Mucosa of descending colon (tissue), 3 donors: ENCODE results near the gene CLDN4. TPM values are rescaled to one million over a fixed set of nuclear protein-coding genes. Genes with fewer than 3 reads are reported as not detected.
"Not testable (repeated sequence)": the region's sequence is repeated elsewhere in the genome, so short reads cannot be mapped to it uniquely, and the experiment has no call there.

Experiments used
- ATAC-seq: fragments of 200-7000 bp; cut with Tn5 transposase; one replicate; pipeline ENCODE4 v1.9.1; 2020; ENCODE audit warnings: mild to moderate bottlenecking, moderate library complexity
- DNase-seq, 3 donors: peaks; one replicate each; pipeline ENCODE4 v3.0.0-alpha.2; 2020
- H3K36me3 ChIP-seq: fragments of 200-600 bp; one replicate; pipeline ENCODE4 v1.8.0; 2021; ENCODE audit warnings: low read depth, mild to moderate bottlenecking
- H3K4me1 ChIP-seq: fragments of 200-600 bp; one replicate; pipeline ENCODE4 v1.8.0; 2021; ENCODE audit warnings: low read depth, mild to moderate bottlenecking
- H3K4me3 ChIP-seq: fragments of 200-600 bp; one replicate; pipeline ENCODE4 v1.8.0; 2021; ENCODE audit warnings: mild to moderate bottlenecking
- H3K9me3 ChIP-seq: fragments of 200-600 bp; one replicate; pipeline ENCODE4 v1.8.0; 2021; ENCODE audit warnings: mild to moderate bottlenecking
- intact Hi-C, 2 donors: fragments of 100-400 bp; cut with DNase I in 1 of 2; cut with micrococcal nuclease in 1 of 2; formaldehyde crosslinking; loops; one replicate each; pipeline versions ENCODE4 v1.11.0 to v1.11.1; 2022; cut with DNase I, micrococcal nuclease
- total RNA-seq, 3 donors: library from RNA; stranded (reverse); fragmentation: NEBNext Ultra II Directional in 2 of 3; extraction: Animal tissue kit (Norgen Biotek cat#: 25700) in 2 of 3; gene quantifications; one replicate each; pipeline versions ENCODE4 v1.2.1 to v1.2.4, GENCODE V29; 2021 to 2023
- TF ChIP-seq, protein P1 (sequence below): fragments of 200-600 bp; IDR thresholded peaks from one replicate; pipeline ENCODE4 v1.8.0; 2022; ENCODE audit warnings: antibody characterized with exemption, mild to moderate bottlenecking
- donor health status: DM: no; HTN: no; CAD: no; lungs with moderate emphysema.
- donor health status: DM: no; HTN: no; CAD: no.
- donor health status: DM: no; HTN: yes; CAD: no.

The CLDN4 gene
- total RNA-seq, 3 donors from 2014 or later: 450 to 1,208 (median 1,043) TPM

DNA sequence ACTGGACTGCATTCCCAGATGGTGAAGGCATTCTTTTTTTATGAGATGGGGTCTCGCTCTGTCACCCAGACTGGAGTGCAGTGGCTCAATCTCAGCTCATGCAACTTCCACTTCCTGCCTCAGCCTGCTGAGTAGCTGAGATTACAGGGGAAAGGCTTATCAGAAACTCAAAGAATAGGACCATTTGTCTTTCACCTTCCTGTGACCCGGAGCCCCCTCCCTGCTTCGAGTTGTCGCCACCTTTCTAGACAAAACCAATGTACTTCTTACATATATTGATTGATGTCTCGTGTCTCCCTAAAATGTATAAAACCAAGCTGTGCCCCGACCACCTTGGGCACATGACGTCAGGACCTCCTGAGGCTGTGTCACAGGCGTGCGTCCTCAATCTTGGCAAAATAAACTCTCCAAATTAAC lies 13.3 kb downstream of the CLDN4 start:
- TF ChIP-seq, protein P1, sequence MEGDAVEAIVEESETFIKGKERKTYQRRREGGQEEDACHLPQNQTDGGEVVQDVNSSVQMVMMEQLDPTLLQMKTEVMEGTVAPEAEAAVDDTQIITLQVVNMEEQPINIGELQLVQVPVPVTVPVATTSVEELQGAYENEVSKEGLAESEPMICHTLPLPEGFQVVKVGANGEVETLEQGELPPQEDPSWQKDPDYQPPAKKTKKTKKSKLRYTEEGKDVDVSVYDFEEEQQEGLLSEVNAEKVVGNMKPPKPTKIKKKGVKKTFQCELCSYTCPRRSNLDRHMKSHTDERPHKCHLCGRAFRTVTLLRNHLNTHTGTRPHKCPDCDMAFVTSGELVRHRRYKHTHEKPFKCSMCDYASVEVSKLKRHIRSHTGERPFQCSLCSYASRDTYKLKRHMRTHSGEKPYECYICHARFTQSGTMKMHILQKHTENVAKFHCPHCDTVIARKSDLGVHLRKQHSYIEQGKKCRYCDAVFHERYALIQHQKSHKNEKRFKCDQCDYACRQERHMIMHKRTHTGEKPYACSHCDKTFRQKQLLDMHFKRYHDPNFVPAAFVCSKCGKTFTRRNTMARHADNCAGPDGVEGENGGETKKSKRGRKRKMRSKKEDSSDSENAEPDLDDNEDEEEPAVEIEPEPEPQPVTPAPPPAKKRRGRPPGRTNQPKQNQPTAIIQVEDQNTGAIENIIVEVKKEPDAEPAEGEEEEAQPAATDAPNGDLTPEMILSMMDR: no peak
- intact Hi-C loops: no loop called here

DNA sequence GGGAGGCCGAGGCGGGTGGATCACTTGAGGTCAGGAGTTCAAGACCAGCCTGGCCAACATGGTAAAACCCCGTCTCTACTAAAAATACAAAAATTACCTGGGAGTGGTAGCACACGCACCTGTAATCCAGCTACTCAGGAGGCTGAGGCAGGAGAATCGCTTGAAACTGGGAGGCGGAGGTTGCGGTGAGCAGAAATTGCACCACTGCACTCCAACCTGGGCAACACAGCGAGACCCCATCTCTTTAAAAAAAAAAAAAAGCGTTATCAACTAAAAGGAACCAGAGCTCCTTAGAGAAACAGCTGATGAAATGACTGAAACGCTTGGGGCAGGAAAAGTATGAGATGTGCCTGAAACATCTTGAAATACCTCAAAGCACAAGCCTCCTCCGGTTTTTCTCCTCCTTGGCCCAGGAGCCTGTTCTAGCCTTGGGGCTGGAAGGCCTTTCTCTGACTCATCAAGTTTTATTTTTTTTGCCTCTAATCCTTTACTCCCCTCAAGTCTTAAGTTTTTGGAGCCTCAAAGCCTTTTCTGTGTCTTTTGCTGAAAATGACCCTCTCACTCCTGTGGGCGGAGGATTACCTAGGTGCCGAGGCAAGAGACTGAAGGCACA lies 14.2 kb downstream of the CLDN4 start:
- ATAC-seq: no peak
- TF ChIP-seq, protein P1: no peak
- Histone ChIP-seq H3K4me1 (peaks cover 7% of the 10 kb centered on the region), H3K36me3 (no peaks in the 10 kb centered on the region), H3K4me3 (no peak overlapping the region), H3K9me3 (no peaks in the 10 kb centered on the region)
- no peak for DNase-seq
- intact Hi-C loops: no loop called here

More for the DNA sequence above, 13.3 kb downstream of the CLDN4 start:
- Histone ChIP-seq H3K4me3 (no peak overlapping the region), H3K9me3 (no peaks in the 10 kb centered on the region), H3K36me3 (no peaks in the 10 kb centered on the region), H3K4me1 (peaks cover 2% of the 10 kb centered on the region)
- ATAC-seq (no peak), DNase-seq (no peak)

- H3K9me3 ChIP-seq, H3K36me3 ChIP-seq, DNase-seq, intact Hi-C loops, ATAC-seq, H3K4me3 ChIP-seq, H3K4me1 ChIP-seq: not testable (repeated sequence)
These were observed 15.0 kb downstream of the CLDN4 start for GRCh38 chr7:73845701-73846195.

DNA sequence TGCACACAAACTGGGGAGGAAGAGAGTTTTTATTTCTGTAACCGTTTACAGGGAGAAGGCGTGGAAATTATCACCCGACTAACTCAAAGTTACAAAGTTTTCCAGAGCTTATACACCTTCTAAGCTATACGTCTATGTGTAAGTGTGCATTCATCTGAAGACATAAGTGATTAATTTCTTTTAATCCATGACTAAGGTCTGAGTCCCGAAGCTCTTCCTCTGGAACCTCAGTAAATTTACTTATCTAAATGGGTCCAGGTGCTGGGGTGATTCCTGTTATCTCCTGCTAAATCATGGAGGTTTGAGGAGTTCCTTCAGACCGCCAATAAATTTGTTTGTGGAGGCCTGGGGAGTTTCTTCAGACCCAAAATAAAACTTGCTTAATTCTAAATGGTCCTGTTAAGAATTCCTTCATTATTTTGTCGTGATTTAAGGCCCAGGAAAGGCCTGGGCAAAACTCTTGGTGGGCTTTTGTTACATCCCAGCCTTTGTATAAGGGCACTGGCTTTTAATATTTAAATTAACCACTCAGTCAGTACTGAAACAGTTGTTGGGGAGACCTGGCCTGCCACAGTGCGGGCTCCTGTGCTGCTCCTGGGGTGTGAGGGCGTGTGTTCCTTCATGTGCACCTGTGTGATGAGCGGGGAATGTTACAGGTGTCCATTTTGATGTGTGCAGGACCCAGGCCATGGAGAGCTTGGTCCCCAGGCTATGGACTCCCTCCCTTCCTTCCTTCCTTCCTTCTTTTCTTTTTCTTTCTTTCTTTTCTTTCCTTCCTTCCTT lies 17.3 kb downstream of the CLDN4 start:
- H3K9me3 ChIP-seq: no peaks in the 10 kb centered on the region
- no peaks in the 10 kb centered on the region for H3K36me3 ChIP-seq
- H3K4me3 ChIP-seq: no peak overlapping the region
- intact Hi-C loops: no loop called here
- H3K4me1 ChIP-seq: peaks cover 15% of the 10 kb centered on the region
- no peak for ATAC-seq
- TF ChIP-seq, protein P1: no peak
- peak in 1 of 3 donors; percentile 20 for DNase-seq

GRCh38 chr7:73850781-73851207 lies 20.0 kb downstream of the CLDN4 start:
- TF ChIP-seq, protein P1: no peak
- Histone ChIP-seq H3K4me1 (peaks cover 15% of the 10 kb centered on the region), H3K4me3 (no peak overlapping the region), H3K9me3 (no peaks in the 10 kb centered on the region), H3K36me3 (no peaks in the 10 kb centered on the region)
- intact Hi-C loops: no loop called here
- ATAC-seq (peak; percentile 70), DNase-seq (peak in 2 of 3 donors; percentile 43 to 55)
